ENCODE data around the gene RUNX2.

DNA sequence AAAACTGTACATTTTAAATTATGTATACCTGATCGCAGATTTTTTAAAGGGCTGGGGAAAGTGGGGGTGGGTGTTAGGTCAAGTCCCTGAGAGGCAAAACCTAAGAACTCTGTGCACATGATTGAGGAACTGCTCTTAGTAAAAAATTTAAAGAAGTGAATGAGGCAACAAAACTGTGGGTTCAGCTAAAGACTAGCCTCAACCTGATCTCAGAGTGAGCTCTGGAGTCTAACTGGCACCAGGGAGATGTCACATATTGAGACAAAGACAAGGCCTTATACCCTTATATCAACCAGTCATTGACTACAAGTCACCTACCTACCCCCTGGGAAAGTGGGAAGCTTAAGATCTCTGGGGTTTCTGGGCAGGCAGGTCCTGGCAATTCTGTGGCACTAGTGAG is 27.4 kb upstream of the RUNX2 start:
- TF ChIP-seq, protein P1, sequence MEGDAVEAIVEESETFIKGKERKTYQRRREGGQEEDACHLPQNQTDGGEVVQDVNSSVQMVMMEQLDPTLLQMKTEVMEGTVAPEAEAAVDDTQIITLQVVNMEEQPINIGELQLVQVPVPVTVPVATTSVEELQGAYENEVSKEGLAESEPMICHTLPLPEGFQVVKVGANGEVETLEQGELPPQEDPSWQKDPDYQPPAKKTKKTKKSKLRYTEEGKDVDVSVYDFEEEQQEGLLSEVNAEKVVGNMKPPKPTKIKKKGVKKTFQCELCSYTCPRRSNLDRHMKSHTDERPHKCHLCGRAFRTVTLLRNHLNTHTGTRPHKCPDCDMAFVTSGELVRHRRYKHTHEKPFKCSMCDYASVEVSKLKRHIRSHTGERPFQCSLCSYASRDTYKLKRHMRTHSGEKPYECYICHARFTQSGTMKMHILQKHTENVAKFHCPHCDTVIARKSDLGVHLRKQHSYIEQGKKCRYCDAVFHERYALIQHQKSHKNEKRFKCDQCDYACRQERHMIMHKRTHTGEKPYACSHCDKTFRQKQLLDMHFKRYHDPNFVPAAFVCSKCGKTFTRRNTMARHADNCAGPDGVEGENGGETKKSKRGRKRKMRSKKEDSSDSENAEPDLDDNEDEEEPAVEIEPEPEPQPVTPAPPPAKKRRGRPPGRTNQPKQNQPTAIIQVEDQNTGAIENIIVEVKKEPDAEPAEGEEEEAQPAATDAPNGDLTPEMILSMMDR (IDR thresholded peaks at IDR 0.05), result no peak
- TF ChIP-seq SIN3A (IDR thresholded peaks at IDR 0.05; ENCODE audit: borderline replicate concordance, insufficient read depth, low read depth, low read length) (no peak), POLR2AphosphoS5 (IDR thresholded peaks at IDR 0.05; ENCODE audit: low read depth, low read length) (no peak)
- TF ChIP-seq, protein P2, sequence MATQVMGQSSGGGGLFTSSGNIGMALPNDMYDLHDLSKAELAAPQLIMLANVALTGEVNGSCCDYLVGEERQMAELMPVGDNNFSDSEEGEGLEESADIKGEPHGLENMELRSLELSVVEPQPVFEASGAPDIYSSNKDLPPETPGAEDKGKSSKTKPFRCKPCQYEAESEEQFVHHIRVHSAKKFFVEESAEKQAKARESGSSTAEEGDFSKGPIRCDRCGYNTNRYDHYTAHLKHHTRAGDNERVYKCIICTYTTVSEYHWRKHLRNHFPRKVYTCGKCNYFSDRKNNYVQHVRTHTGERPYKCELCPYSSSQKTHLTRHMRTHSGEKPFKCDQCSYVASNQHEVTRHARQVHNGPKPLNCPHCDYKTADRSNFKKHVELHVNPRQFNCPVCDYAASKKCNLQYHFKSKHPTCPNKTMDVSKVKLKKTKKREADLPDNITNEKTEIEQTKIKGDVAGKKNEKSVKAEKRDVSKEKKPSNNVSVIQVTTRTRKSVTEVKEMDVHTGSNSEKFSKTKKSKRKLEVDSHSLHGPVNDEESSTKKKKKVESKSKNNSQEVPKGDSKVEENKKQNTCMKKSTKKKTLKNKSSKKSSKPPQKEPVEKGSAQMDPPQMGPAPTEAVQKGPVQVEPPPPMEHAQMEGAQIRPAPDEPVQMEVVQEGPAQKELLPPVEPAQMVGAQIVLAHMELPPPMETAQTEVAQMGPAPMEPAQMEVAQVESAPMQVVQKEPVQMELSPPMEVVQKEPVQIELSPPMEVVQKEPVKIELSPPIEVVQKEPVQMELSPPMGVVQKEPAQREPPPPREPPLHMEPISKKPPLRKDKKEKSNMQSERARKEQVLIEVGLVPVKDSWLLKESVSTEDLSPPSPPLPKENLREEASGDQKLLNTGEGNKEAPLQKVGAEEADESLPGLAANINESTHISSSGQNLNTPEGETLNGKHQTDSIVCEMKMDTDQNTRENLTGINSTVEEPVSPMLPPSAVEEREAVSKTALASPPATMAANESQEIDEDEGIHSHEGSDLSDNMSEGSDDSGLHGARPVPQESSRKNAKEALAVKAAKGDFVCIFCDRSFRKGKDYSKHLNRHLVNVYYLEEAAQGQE (IDR thresholded peaks at IDR 0.05; ENCODE audit: insufficient read depth in 1 of 2, low read depth in 2 of 2, low read length in 1 of 2), result no peak
